Stimulated activated CD8-positive, alpha-beta memory T cell treated with anti-CD3 and anti-CD28 coated beads, Interleukin-7, amount 100 ng/mL, for 4 hours (primary cell): ENCODE data around the gene IQGAP1.
"Not testable (repeated sequence)": the region's sequence is repeated elsewhere in the genome, so short reads cannot be mapped to it uniquely, and the experiment has no call there.

Experiments
- DNase-seq, 2 donors: peaks; one replicate each; pipeline ENCODE4 v3.0.0-alpha.2; 2020; ENCODE audit warnings: low read depth in 2 of 2

IQGAP1 gene

GRCh38 chr15:90407871-90408317 lies 19.9 kb downstream of the IQGAP1 start:
- DNase-seq: no peak

GRCh38 chr15:90408657-90409056 lies 20.6 kb downstream of the IQGAP1 start:
- DNase-seq: no peak

- not testable (repeated sequence) for DNase-seq
These were observed 21.5 kb downstream of the IQGAP1 start for GRCh38 chr15:90409587-90409986.

- DNase-seq: not testable (repeated sequence)
These were observed 22.3 kb downstream of the IQGAP1 start for GRCh38 chr15:90410316-90410715.

GRCh38 chr15:90411176-90411575 lies 23.1 kb downstream of the IQGAP1 start:
- DNase-seq: no peak

GRCh38 chr15:90412356-90413194 lies 24.5 kb downstream of the IQGAP1 start:
- DNase-seq: no peak

GRCh38 chr15:90413411-90414379 lies 25.7 kb downstream of the IQGAP1 start:
- no peak for DNase-seq

- DNase-seq: peak in 1 of 2 donors; percentile 13
These were observed 26.5 kb downstream of the IQGAP1 start for GRCh38 chr15:90414408-90415028.

- not testable (repeated sequence) for DNase-seq
These were observed 28.0 kb downstream of the IQGAP1 start for GRCh38 chr15:90416052-90416451.

GRCh38 chr15:90418627-90419026 lies 30.6 kb downstream of the IQGAP1 start:
- no peak for DNase-seq

GRCh38 chr15:90419206-90419605 lies 31.2 kb downstream of the IQGAP1 start:
- no peak for DNase-seq

- DNase-seq: no peak
These were observed 31.8 kb downstream of the IQGAP1 start for GRCh38 chr15:90419738-90420406.

GRCh38 chr15:90420451-90420850 lies 32.4 kb downstream of the IQGAP1 start:
- DNase-seq: no peak

- DNase-seq: no peak
These were observed 33.5 kb downstream of the IQGAP1 start for GRCh38 chr15:90421527-90421926.

GRCh38 chr15:90422043-90422442 lies 34.0 kb downstream of the IQGAP1 start:
- DNase-seq: no peak

- DNase-seq: no peak
These were observed 34.9 kb downstream of the IQGAP1 start for GRCh38 chr15:90422936-90423335.

- DNase-seq: no peak
These were observed 35.8 kb downstream of the IQGAP1 start for GRCh38 chr15:90423801-90424319.

GRCh38 chr15:90425726-90426346 lies 37.8 kb downstream of the IQGAP1 start:
- DNase-seq: no peak

GRCh38 chr15:90427185-90427584 lies 39.1 kb downstream of the IQGAP1 start:
- DNase-seq: no peak

- DNase-seq: no peak
These were observed 44.2 kb downstream of the IQGAP1 start for GRCh38 chr15:90432253-90432652.
